ENCODE measurements around the gene MICB.
"Not testable (repeated sequence)": the region's sequence is repeated elsewhere in the genome, so short reads cannot be mapped to it uniquely, and the experiment has no call there.

MICB gene

DNA sequence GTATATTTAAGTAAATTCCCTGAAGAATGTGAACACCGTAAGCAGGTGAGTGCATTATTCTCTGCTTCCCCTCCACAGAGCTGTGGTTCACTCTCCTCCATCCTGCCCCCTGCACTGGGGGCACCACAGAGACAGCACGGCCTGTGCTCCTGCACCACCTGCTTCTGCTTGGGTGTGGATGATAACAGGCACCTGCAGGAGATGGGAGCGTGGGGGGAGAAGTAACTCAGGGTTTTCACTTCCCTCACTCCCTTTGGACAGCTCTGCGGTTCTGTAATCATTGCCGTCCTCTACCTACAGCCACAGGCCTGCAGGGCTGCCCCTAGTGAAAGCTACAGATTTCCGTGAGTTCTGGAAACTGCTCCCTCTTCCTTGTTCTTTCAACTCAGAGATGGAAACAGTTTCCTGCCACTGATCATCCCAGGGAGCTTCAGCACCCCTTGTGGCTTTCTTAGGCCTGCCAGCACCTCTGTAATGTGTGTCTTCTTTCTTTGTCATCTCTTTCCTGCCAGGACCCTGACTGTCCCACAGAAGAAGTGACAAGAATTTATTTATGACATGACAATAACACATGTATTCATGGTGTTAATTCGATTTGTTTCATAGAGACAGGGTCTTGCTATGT, 21.3 kb upstream of the MICB start:
- H3K4me1 ChIP-seq (ENCODE audit: control insufficient read depth, insufficient read depth, low read length) = no peaks in the 10 kb centered on the region
- H3K27me3 ChIP-seq (replicated peaks; ENCODE audit: control insufficient read depth, insufficient read depth, low read length) = peaks cover 15% of the 10 kb centered on the region
- no peak overlapping the region for H3K9ac ChIP-seq (ENCODE audit: low read length)
- no peak overlapping the region for H3K4me3 ChIP-seq (ENCODE audit: low read length)
- DNase-seq (ENCODE audit: low read depth) = no peak
- no peaks in the 10 kb centered on the region for H3K9me3 ChIP-seq (ENCODE audit: control insufficient read depth, low read length)
- H3K36me3 ChIP-seq (ENCODE audit: control insufficient read depth, insufficient read depth, low read length, severe bottlenecking) = no peaks in the 10 kb centered on the region

DNA sequence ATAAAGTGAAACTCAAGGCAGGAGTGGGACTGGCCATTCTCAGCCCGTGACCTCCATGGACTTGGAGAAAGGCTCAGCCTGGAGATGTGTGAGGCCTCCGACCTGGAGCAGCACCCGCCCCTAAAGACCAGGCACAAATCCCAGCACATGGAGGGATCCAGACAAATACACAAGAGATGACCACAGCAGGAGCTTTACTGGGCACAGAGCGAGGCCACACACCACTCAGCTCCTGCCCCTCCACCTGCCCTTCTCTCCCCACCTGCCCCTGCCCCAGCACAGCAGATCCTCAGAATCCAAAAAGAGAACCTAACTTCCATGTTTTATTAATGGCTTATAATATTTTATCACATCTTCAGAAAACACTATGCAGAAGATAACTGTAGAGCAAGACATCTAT, 20.4 kb upstream of the MICB start:
- no peaks in the 10 kb centered on the region for H3K9me3 ChIP-seq (ENCODE audit: control insufficient read depth, low read length)
- H3K36me3 ChIP-seq (ENCODE audit: control insufficient read depth, insufficient read depth, low read length, severe bottlenecking) = no peaks in the 10 kb centered on the region
- no peak for DNase-seq (ENCODE audit: low read depth)
- H3K4me1 ChIP-seq (ENCODE audit: control insufficient read depth, insufficient read depth, low read length) = no peaks in the 10 kb centered on the region
- H3K27me3 ChIP-seq (replicated peaks; ENCODE audit: control insufficient read depth, insufficient read depth, low read length) = peaks cover 15% of the 10 kb centered on the region
- no peak overlapping the region for H3K9ac ChIP-seq (ENCODE audit: low read length)
- no peak overlapping the region for H3K4me3 ChIP-seq (ENCODE audit: low read length)

DNA sequence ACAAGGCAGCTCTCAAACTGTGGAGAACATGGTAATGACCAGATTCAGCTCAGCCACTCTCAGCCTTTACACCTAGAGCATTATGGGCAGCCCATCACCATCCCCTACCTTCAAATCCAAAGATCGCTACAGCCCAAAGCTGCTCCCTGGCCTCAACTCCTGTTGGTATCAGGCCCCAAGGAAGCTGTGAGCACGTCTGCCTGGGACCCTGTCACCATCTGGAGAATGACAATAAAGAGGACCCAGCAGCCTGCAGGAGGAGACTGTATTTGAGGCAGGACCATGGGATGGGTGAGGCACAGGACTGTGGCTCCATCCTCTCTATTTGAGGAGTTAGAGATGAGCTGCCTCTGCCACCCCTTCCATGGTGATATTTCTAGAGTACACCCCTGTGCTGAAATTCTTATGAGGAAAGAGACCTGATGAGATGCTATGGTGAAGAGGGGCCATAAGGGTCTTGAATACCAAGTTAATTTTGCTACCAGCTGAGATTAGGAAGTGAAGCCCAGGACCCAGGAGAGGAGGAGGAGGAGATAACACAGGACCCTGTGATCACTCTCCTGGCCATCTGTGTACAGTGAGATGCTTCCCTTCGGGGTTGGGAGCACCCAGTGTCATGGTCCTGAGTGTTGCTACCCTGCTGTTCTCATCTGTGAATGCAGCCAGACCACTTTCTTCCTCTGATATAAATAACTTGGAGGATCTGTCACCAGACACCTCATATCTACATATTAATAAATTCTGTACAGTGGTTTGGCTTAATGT, 19.6 kb upstream of the MICB start:
- H3K9ac ChIP-seq (ENCODE audit: low read length) = no peak overlapping the region
- H3K36me3 ChIP-seq (ENCODE audit: control insufficient read depth, insufficient read depth, low read length, severe bottlenecking) = no peaks in the 10 kb centered on the region
- no peaks in the 10 kb centered on the region for H3K4me1 ChIP-seq (ENCODE audit: control insufficient read depth, insufficient read depth, low read length)
- no peak for DNase-seq (ENCODE audit: low read depth)
- H3K9me3 ChIP-seq (ENCODE audit: control insufficient read depth, low read length) = no peaks in the 10 kb centered on the region
- no peak overlapping the region for H3K4me3 ChIP-seq (ENCODE audit: low read length)
- H3K27me3 ChIP-seq (replicated peaks; ENCODE audit: control insufficient read depth, insufficient read depth, low read length) = peaks cover 15% of the 10 kb centered on the region

DNA sequence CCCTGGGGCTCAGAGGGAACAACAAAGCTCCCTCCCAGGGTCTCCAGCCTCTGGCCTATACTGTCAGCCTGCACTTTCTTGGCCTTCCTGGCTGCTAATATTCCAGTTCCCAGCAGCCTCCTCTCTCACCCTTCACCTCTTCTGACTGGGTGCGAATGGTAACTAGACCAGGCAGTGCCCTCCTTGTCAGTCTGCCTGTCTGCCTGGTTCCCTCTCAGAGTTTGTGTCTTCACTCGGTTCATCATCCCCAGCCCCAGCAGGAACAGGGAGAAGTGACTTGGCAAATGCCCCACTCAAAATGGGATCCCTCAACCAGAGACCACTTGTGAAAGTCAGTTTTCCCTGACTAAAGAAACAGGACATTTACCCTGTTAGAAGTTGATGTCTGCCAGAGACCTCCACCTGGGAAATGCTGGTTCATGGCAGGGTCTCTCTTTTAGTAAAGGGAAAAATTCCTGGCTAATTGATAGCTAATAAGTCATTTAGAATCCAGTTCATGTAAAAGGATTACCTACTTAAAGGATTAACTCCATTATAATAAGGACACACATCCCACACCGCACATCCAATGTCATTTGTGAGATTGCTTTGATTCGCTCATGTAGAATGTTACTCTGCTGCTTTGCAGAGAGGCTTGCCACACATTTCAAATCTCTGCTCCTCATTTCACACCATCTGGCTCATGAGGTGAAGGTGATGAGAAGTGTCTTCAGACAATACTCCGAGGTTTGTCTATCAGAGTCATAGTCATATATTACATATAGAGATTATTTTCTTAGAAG, 18.6 kb upstream of the MICB start:
- Histone ChIP-seq H3K9ac (ENCODE audit: low read length) (no peak overlapping the region), H3K27me3 (replicated peaks; ENCODE audit: control insufficient read depth, insufficient read depth, low read length) (peaks cover 15% of the 10 kb centered on the region), H3K36me3 (ENCODE audit: control insufficient read depth, insufficient read depth, low read length, severe bottlenecking) (no peaks in the 10 kb centered on the region), H3K9me3 (ENCODE audit: control insufficient read depth, low read length) (no peaks in the 10 kb centered on the region), H3K4me1 (ENCODE audit: control insufficient read depth, insufficient read depth, low read length) (no peaks in the 10 kb centered on the region), H3K4me3 (ENCODE audit: low read length) (no peak overlapping the region)
- DNase-seq (ENCODE audit: low read depth) = no peak

DNA sequence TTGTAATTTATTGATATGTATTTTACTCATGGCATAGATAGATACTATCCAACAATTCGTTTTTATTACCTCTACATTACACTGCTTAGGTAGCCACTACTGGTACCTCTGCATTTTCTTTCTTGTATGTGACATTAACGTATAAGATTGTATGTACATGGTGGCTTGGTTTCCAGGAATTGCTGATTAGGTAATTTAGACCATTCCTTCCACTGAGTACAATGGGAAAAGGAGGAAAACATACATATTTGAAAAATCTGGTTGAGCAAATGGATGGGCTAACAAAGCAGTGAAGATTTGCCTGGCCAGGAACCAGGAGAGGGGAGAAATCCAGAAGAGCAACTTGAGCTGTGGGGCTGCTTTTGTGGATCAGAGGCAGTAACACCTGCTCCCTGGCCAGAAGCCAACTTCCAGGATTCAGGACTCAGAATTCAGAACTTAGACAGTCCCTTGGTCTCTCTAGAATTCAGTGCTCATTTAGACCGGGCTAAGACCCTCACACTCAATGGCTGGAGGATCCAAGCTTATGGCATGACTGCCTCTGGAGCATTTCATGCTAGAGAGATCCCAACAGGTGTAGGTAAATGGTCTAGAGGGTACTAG, 17.9 kb upstream of the MICB start:
- Histone ChIP-seq H3K27me3 (replicated peaks; ENCODE audit: control insufficient read depth, insufficient read depth, low read length) (peaks cover 15% of the 10 kb centered on the region), H3K36me3 (ENCODE audit: control insufficient read depth, insufficient read depth, low read length, severe bottlenecking) (no peaks in the 10 kb centered on the region), H3K9me3 (ENCODE audit: control insufficient read depth, low read length) (no peaks in the 10 kb centered on the region), H3K4me1 (ENCODE audit: control insufficient read depth, insufficient read depth, low read length) (peaks cover 6% of the 10 kb centered on the region), H3K4me3 (ENCODE audit: low read length) (no peak overlapping the region), H3K9ac (ENCODE audit: low read length) (no peak overlapping the region)
- no peak for DNase-seq (ENCODE audit: low read depth)

DNA sequence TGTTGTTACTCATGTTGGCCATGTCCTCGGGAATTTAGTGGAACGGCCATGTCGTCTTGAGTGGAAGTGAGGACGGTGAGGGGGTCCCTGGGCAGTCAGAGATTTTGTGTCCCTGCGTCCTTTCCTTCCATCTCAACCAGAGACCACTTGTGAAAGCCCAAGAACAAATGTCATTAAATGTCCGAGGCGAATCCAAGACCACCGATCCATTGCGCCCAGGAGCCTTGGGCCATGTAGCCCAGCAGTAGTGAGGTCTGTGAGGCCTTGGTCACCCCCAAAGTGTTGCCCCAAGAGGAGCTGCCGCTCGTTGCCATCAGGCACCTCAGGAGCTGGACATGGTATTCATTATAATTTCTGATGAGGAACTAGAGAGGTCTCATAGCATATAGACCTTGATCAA, 17.4 kb upstream of the MICB start:
- no peak for DNase-seq (ENCODE audit: low read depth)
- H3K4me1 ChIP-seq (ENCODE audit: control insufficient read depth, insufficient read depth, low read length) = peaks cover 11% of the 10 kb centered on the region
- H3K9me3 ChIP-seq (ENCODE audit: control insufficient read depth, low read length) = no peaks in the 10 kb centered on the region
- peaks cover 15% of the 10 kb centered on the region for H3K27me3 ChIP-seq (replicated peaks; ENCODE audit: control insufficient read depth, insufficient read depth, low read length)
- H3K36me3 ChIP-seq (ENCODE audit: control insufficient read depth, insufficient read depth, low read length, severe bottlenecking) = no peaks in the 10 kb centered on the region
- H3K4me3 ChIP-seq (ENCODE audit: low read length) = no peak overlapping the region
- H3K9ac ChIP-seq (ENCODE audit: low read length) = no peak overlapping the region

DNA sequence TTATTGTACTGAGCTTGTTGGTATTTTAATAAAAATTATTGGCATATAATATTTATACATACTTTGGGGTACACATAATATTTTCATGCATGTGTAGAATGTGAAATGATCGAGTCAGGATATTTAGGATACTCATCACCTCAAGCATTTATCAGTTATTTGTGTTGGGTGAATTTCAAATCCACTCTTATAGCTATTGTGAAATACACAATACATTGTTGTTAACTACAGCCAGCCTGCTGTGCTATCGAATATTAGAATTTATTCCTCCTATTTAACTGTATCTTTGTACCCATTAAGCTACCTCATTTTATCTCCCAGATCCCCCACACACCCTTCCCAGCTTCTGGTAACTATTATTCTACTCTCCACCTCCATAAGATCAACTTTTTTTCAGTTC, 14.6 kb upstream of the MICB start:
- H3K4me1 ChIP-seq (ENCODE audit: control insufficient read depth, insufficient read depth, low read length) = peaks cover 12% of the 10 kb centered on the region
- no peaks in the 10 kb centered on the region for H3K9me3 ChIP-seq (ENCODE audit: control insufficient read depth, low read length)
- H3K27me3 ChIP-seq (replicated peaks; ENCODE audit: control insufficient read depth, insufficient read depth, low read length) = peaks cover 9% of the 10 kb centered on the region
- H3K9ac ChIP-seq (ENCODE audit: low read length) = no peak overlapping the region
- H3K36me3 ChIP-seq (ENCODE audit: control insufficient read depth, insufficient read depth, low read length, severe bottlenecking) = no peaks in the 10 kb centered on the region
- DNase-seq (ENCODE audit: low read depth) = peak; percentile 17
- H3K4me3 ChIP-seq (ENCODE audit: low read length) = no peak overlapping the region

DNA sequence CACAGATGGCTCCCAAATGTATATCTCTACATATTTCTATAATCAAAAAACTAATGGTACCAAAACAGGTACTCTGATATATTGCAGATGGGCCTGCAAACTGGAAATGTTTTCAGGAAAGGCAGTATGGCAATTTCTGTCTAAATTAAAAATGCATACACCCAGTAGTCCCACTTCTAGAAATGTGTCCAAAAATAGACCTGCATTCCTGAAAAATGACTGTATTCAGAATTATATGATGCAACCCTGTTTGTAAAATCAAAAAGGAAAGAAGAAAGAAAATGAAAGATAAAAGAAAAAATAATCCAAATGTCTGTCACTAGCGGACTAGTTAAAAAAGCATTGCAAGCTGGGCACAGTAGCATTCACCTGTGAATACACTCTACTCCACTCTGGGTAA, 12.9 kb upstream of the MICB start:
- Histone ChIP-seq H3K9me3 (ENCODE audit: control insufficient read depth, low read length) (no peaks in the 10 kb centered on the region), H3K4me1 (ENCODE audit: control insufficient read depth, insufficient read depth, low read length) (peaks cover 12% of the 10 kb centered on the region), H3K4me3 (ENCODE audit: low read length) (peak overlapping the region; percentile 17)

DNA sequence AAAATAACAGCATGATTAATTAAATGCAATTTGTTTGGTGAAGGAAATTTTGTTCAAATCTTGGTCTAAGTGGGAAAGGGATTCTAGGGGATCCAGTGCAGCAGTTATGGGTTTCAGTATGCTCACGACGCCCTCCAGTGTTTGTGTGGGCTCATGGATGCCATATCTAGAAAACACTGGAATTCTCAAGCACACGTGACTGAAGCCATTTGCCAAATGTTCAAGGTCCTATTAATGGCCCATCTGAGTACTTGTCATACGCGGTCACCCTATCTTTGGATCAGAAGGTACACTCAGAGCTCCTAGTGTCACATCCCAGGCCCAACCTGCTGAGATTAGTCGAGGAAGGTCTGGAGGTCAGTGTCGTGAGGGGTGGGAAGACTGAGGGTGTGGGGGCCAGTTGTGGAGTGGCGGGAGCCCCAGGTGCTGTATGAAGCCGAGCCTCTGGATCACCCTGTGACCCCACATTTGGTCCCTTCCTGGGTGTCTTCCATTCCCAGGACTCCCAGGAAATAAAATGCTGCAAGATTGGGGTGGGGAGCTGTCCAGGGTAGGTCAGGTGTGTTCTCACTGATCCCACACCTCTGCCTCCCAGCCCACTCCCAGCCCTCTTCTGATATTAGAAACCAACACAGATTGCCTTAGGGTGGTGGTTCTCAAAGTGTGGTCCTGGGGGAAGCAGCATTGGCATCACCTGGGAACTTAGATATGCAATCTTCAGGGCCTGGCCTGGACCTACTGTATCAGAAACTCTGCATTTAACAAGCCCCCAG, 11.7 kb upstream of the MICB start:
- DNase-seq (ENCODE audit: low read depth); H3K4me3 ChIP-seq (ENCODE audit: low read length); H3K9me3 ChIP-seq (ENCODE audit: control insufficient read depth, low read length); H3K27me3 ChIP-seq (replicated peaks; ENCODE audit: control insufficient read depth, insufficient read depth, low read length); H3K36me3 ChIP-seq (ENCODE audit: control insufficient read depth, insufficient read depth, low read length, severe bottlenecking); H3K9ac ChIP-seq (ENCODE audit: low read length): not testable (repeated sequence)
- H3K4me1 ChIP-seq (ENCODE audit: control insufficient read depth, insufficient read depth, low read length) = peaks cover 12% of the 10 kb centered on the region

More for the DNA sequence above, 12.9 kb upstream of the MICB start:
- no peak for DNase-seq (ENCODE audit: low read depth)
- Histone ChIP-seq H3K9ac (ENCODE audit: low read length) (peak overlapping the region; percentile 9), H3K36me3 (ENCODE audit: control insufficient read depth, insufficient read depth, low read length, severe bottlenecking) (no peaks in the 10 kb centered on the region), H3K27me3 (replicated peaks; ENCODE audit: control insufficient read depth, insufficient read depth, low read length) (no peaks in the 10 kb centered on the region)

DNA sequence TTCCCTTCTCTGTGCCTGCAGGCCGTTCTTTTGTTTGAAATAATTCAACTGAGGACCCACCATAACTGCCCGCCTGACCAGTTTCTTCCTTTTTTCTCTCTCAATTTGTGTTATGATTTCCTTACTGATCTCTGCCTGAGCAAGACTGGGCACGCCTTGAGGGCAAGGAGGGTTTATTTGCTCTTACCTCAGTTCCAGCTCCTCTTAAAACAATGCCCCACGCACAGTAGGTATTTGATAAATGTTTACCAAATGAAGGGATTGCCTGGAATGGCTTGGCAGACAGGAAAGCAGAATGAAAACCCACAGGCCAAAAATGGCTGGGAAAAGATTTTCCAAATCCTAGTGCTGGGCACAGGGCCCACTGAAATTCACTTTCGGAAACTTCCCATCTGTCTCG, 10.3 kb upstream of the MICB start:
- not testable (repeated sequence) for DNase-seq (ENCODE audit: low read depth); H3K4me3 ChIP-seq (ENCODE audit: low read length); H3K9ac ChIP-seq (ENCODE audit: low read length); H3K36me3 ChIP-seq (ENCODE audit: control insufficient read depth, insufficient read depth, low read length, severe bottlenecking); H3K9me3 ChIP-seq (ENCODE audit: control insufficient read depth, low read length); H3K27me3 ChIP-seq (replicated peaks; ENCODE audit: control insufficient read depth, insufficient read depth, low read length)
- H3K4me1 ChIP-seq (ENCODE audit: control insufficient read depth, insufficient read depth, low read length) = peaks cover 12% of the 10 kb centered on the region

Measured in adipocyte (in vitro differentiated cells).